HepG2 (cell line): ENCODE measurements around the gene PPAT. TPM values are rescaled to one million over a fixed set of nuclear protein-coding genes. Genes with fewer than 3 reads are reported as not detected.
A peak's percentile ranks its signal among the peaks of the same experiment; 100 is the strongest.

Source experiments
- CREB1 ChIP-seq, 2 experiments: fragments of 450-650 bp in 1 of 2; IDR thresholded peaks; 2 replicates each; pipeline ENCODE4 v1.6.1; 2016 to 2017; ENCODE audit warnings: control low read depth in 1 of 2, mild to moderate bottlenecking in 1 of 2, missing compliant biosample characterization in 1 of 2, missing genetic modification characterization in 1 of 2
- GPBP1L1 ChIP-seq: sonication (generic); formaldehyde crosslinking; IDR thresholded peaks from 2 replicates; pipeline ENCODE4 v1.5.0; 2020; ENCODE audit warnings: mild to moderate bottlenecking, missing genetic modification reagents
- KDM5B ChIP-seq: sonication (generic); formaldehyde crosslinking; IDR thresholded peaks from 2 replicates; pipeline ENCODE4 v1.4.0; 2020; ENCODE audit warnings: missing genetic modification reagents, mild to moderate bottlenecking, borderline replicate concordance
- LCORL ChIP-seq, 2 experiments: fragments of 450-650 bp in 1 of 2; sonication (generic) in 1 of 2; formaldehyde crosslinking in 1 of 2; IDR thresholded peaks; 2 replicates each; pipeline versions ENCODE4 v1.5.0 to v1.6.1; 2017 to 2020; ENCODE audit warnings: antibody characterized with exemption in 1 of 2, missing genetic modification reagents in 1 of 2
- MXD3 ChIP-seq: IDR thresholded peaks from 2 replicates; pipeline ENCODE4 v1.6.1; 2016; ENCODE audit warnings: mild to moderate bottlenecking, missing biosample characterization, missing genetic modification reagents
- NFAT5 ChIP-seq: sonication (generic); formaldehyde crosslinking; IDR thresholded peaks from 2 replicates; pipeline ENCODE4 v1.4.0; 2020; ENCODE audit warnings: missing genetic modification reagents
- NFE2L2 ChIP-seq: fragments of 150-350 bp; IDR thresholded peaks from 2 replicates; pipeline ENCODE4 v1.6.1; 2014; ENCODE audit warnings: low read length
- TFDP1 ChIP-seq: IDR thresholded peaks from 2 replicates; pipeline ENCODE4 v1.6.1; 2016; ENCODE audit warnings: missing compliant biosample characterization, missing genetic modification reagents, borderline replicate concordance
- ZBTB7B ChIP-seq: sonication (generic); formaldehyde crosslinking; IDR thresholded peaks from 2 replicates; pipeline ENCODE4 v1.4.0; 2020; ENCODE audit warnings: missing genetic modification reagents
- ZNF605 ChIP-seq: sonication (generic); formaldehyde crosslinking; IDR thresholded peaks from 2 replicates; pipeline ENCODE4 v1.8.0; 2022; ENCODE audit warnings: mild to moderate bottlenecking, missing genetic modification reagents
- ZNF687 ChIP-seq: sonication (generic); formaldehyde crosslinking; IDR thresholded peaks from 2 replicates; pipeline ENCODE4 v1.5.1; 2020; ENCODE audit warnings: mild to moderate bottlenecking, missing genetic modification reagents, moderate library complexity
- ZNF761 ChIP-seq: sonication (generic); formaldehyde crosslinking; conservative IDR thresholded peaks from 2 replicates; pipeline ENCODE4 v1.4.0; 2020; ENCODE audit warnings: mild to moderate bottlenecking, missing genetic modification reagents
- ZNF772 ChIP-seq: sonication (generic); formaldehyde crosslinking; IDR thresholded peaks from 2 replicates; pipeline ENCODE4 v1.5.0; 2020; ENCODE audit warnings: mild to moderate bottlenecking, missing genetic modification reagents
- ZNF891 ChIP-seq: sonication (generic); formaldehyde crosslinking; IDR thresholded peaks from 2 replicates; pipeline ENCODE4 v1.5.0; 2020; ENCODE audit warnings: mild to moderate bottlenecking, missing genetic modification reagents
- polyA plus RNA-seq, 8 experiments: library from polyadenylated mRNA; depleted of rRNA in 3 of 8; stranded (reverse) in 7 of 8; unstranded in 1 of 8; fragments of >200 nt; fragmentation: Illumina TruSeq in 4 of 8; extraction: Trizol in 4 of 8; gene quantifications; 2 replicates each; pipeline versions ENCODE4 v1.2.1 to v1.2.3, GENCODE V29; 2011 to 2016; ENCODE audit warnings: low read depth in 4 of 8, missing spikeins in 1 of 8, mixed read lengths in 1 of 8; ENCODE audit not compliant: insufficient read depth in 1 of 8
- total RNA-seq, 5 experiments: library from RNA; depleted of rRNA; stranded (reverse); fragments of >200 nt; fragmentation: Illumina TruSeq; extraction: Trizol; gene quantifications; 2 replicates each; pipeline ENCODE4 v1.2.3, GENCODE V29; 2016; ENCODE audit warnings: low read depth in 1 of 5

Gene PPAT
- total and polyA plus RNA-seq, 2 of the 13 experiments (the other 11 are each of a cell fraction or from before 2014, with no cell fraction given): 16.9 to 62.6 TPM

GRCh38 chr4:56387023-56388001 is 48.1 kb downstream of the PPAT start, which contains the start of gene AASDH (continued):
- TF ChIP-seq MXD3 (CRISPR knock-in tag) (0 out of 2 replicates have a peak, but pooled peaks have one; percentile 75), ZBTB7B (CRISPR knock-in tag) (peak; percentile 85), ZNF761 (CRISPR knock-in tag) (peak; percentile 55; the same call in 1 of the 2 replicates), ZNF605 (CRISPR knock-in tag) (0 out of 2 replicates have a peak, but pooled peaks have one; percentile 1), LCORL (IDR thresholded peaks at IDR 0.05) (no peak), LCORL (CRISPR knock-in tag; IDR thresholded peaks at IDR 0.05) (no peak; the same call in 1 of the 2 replicates), NFE2L2 (no peak), ZNF687 (CRISPR knock-in tag) (peak; percentile 94), KDM5B (CRISPR knock-in tag) (peak; percentile 90; the same call in 1 of the 2 replicates), GPBP1L1 (no peak), TFDP1 (peak; percentile 31; the same call in 1 of the 2 replicates), ZNF891 (CRISPR knock-in tag) (peak; percentile 87), ZNF772 (peak; percentile 74; the same call in 1 of the 2 replicates), NFAT5 (CRISPR knock-in tag) (no peak), CREB1 (IDR thresholded peaks at IDR 0.05) (peak; percentile 99), CREB1 (CRISPR knock-in tag; IDR thresholded peaks at IDR 0.05) (peak; percentile 100)
